NCI-H510A treated with DMSO at 0.1 percent for 48 hours (cell line): Measurements from ENCODE around the gene HYAL2.

Experiments
- DNase-seq: peaks from one replicate; lab custom pipeline; 2025; lab: John Stamatoyannopoulos, UW

Gene HYAL2

GRCh38 chr3:50322386-50323091 lies at the start of gene HYAL2:
Gene HYAL2, minus strand, starts transcription at chr3:50322745. Its CDS starts 2,256 bp downstream, at chr3:50320489.
- DNase-seq = peak; percentile 18

- no peak for DNase-seq
Observed at GRCh38 chr3:50371133-50371685, 48.7 kb upstream of the HYAL2 start.

GRCh38 chr3:50370594-50370993 lies 48.0 kb upstream of the HYAL2 start:
- DNase-seq = peak; percentile 13

- no peak for DNase-seq
Observed at GRCh38 chr3:50369012-50369670, 46.6 kb upstream of the HYAL2 start.

GRCh38 chr3:50365842-50366220 lies 43.3 kb upstream of the HYAL2 start:
- no peak for DNase-seq

- no peak for DNase-seq
Observed at GRCh38 chr3:50365080-50365841, 42.7 kb upstream of the HYAL2 start.

GRCh38 chr3:50364573-50365079 lies 42.1 kb upstream of the HYAL2 start:
- no peak for DNase-seq

GRCh38 chr3:50359760-50360110 lies 37.2 kb upstream of the HYAL2 start:
- DNase-seq = no peak

- peak; percentile 87 for DNase-seq
Observed at GRCh38 chr3:50358911-50359759, 36.6 kb upstream of the HYAL2 start, which contains the start of gene TMEM115. Gene TMEM115, minus strand, starts transcription at chr3:50359521. Its CDS starts 458 bp downstream, at chr3:50359063.

- DNase-seq = no peak
Observed at GRCh38 chr3:50358355-50358910, 35.9 kb upstream of the HYAL2 start.

- DNase-seq = no peak
Observed at GRCh38 chr3:50357481-50357880, 34.9 kb upstream of the HYAL2 start.

- DNase-seq = peak; percentile 26
Observed at GRCh38 chr3:50356553-50356952, 34.0 kb upstream of the HYAL2 start.

GRCh38 chr3:50355829-50356552 lies 33.4 kb upstream of the HYAL2 start:
- DNase-seq = no peak

GRCh38 chr3:50354850-50355249 lies 32.3 kb upstream of the HYAL2 start:
- DNase-seq = no peak

GRCh38 chr3:50354186-50354764 lies 31.7 kb upstream of the HYAL2 start:
- DNase-seq = no peak

GRCh38 chr3:50353245-50354004 lies 30.9 kb upstream of the HYAL2 start:
- DNase-seq = no peak

GRCh38 chr3:50352781-50353180 lies 30.2 kb upstream of the HYAL2 start:
- DNase-seq = no peak

GRCh38 chr3:50351323-50351697 lies 28.8 kb upstream of the HYAL2 start:
- no peak for DNase-seq
